Cardiac fibroblast (primary cell): ENCODE results near the gene PRKN.

Source experiments
- DNase-seq, 2 donors: peaks; one replicate each; pipeline versions ENCODE4 v3.0.0 to v3.0.0-alpha.2; 2010; ENCODE audit warnings: low read depth in 2 of 2
- H3K4me3 ChIP-seq, 2 donors: replicated peaks in 1 of 2; 1 replicate in 1 of 2; 2 replicates in 1 of 2; pipeline ENCODE4 v1.5.1; 2011; ENCODE audit warnings: low read depth in 2 of 2, low read length in 2 of 2, mild to moderate bottlenecking in 2 of 2, moderate library complexity in 1 of 2
- TF ChIP-seq, protein P1 (sequence below): IDR thresholded peaks from one replicate; pipeline ENCODE4 v1.5.1; 2011; ENCODE audit warnings: low read depth, mild to moderate bottlenecking, low read length, inconsistent platforms

PRKN gene

DNA sequence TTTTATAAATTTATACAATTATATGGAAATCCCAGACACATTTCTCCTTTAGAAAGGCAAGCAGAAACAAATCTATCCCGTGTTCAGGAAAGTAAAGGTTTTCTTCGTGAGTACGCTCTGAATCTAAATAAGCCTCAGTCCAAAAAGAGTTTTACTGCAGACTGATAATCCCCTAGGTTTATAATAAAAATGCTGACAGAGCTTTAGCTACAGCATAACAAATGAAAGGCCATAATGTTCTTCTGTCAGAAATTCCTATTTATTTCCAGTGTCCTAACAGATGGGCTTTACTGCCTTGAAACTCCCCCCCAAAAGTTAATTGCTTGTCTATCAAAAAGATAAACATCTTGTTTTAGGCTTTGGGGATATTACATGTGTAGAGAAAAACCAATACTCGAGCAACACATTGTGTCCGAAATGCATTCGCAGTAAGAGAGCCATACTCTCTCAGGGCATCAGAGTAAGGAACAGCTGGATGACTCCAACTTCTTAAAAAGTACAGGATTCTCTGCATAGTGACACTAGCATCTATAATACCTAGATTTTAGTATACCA is 109.0 kb downstream of the PRKN start:
- TF ChIP-seq, protein P1, sequence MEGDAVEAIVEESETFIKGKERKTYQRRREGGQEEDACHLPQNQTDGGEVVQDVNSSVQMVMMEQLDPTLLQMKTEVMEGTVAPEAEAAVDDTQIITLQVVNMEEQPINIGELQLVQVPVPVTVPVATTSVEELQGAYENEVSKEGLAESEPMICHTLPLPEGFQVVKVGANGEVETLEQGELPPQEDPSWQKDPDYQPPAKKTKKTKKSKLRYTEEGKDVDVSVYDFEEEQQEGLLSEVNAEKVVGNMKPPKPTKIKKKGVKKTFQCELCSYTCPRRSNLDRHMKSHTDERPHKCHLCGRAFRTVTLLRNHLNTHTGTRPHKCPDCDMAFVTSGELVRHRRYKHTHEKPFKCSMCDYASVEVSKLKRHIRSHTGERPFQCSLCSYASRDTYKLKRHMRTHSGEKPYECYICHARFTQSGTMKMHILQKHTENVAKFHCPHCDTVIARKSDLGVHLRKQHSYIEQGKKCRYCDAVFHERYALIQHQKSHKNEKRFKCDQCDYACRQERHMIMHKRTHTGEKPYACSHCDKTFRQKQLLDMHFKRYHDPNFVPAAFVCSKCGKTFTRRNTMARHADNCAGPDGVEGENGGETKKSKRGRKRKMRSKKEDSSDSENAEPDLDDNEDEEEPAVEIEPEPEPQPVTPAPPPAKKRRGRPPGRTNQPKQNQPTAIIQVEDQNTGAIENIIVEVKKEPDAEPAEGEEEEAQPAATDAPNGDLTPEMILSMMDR = no peak
- no peak overlapping the region for H3K4me3 ChIP-seq
- no peak for DNase-seq

DNA sequence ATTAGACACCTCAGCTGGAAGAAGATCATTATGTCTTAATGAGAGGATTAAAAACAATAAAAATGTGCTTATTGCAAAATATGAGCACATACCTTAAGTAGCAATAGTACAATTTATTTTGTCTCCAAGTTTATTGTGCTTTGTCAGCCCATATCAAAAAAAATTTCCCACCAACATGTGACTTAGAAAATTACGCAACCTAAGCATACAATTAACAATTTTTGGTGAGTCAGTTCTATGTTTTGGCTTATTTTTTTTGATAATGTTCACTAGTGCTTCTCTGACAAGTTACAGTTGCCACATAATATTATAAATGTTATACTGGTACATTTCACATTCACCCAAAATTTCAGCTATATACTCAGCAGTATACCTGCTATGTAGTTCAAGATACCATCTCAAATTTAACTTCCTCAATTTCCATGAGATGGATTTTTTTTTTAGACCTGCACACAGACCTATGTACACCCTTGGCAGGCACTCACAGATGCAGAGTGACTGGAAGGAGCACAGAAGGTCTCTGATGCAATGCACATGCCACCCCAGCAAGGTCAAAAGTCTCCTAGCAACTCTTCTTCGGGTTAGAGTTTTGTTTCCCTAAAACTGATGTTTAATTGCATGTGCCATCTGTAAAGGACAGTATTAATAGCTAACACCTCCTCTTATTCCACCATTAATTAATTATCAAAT is 112.4 kb downstream of the PRKN start:
- no peak overlapping the region for H3K4me3 ChIP-seq
- TF ChIP-seq, protein P1 = no peak
- DNase-seq = peak; percentile 3 to 70

DNA sequence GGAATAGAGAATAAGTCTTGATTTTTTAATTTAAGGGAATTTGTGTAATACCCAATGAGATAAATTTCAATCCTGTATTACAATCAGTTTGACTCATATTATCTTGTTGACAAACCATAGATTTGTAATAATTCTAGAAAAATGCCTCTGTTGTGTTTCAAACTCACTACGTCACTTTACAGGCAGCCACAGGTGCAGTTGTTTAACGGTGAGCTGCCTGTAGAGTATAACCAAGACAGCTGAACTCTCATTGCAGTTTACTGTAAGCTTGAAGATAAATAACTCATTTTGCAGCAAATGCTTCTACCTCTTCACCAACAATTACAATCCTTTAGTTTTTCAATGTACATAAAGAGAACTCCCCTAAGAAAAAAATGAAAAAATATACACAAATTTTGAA is 114.3 kb downstream of the PRKN start:
- no peak for DNase-seq
- H3K4me3 ChIP-seq = no peak overlapping the region
- TF ChIP-seq, protein P1 = no peak

DNA sequence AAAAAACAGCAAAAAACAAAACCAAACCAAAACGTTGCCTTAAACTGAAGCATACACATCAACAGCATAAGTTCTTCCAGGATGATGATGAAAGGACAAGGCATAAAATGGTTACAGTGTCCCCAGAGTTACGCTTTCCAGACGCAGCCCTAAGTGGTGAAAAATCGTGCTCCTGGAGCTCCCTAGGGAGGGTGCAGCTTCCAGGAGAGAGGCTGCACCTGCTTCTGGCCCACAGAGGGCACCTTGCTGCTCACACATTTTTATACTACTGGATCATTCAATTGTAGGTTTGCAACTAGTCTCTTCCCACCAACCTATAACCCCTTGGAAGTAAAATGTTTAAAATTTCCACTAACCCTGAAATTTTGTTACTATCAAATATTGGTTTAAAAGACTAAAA is 115.0 kb downstream of the PRKN start:
- TF ChIP-seq, protein P1 = no peak

DNA sequence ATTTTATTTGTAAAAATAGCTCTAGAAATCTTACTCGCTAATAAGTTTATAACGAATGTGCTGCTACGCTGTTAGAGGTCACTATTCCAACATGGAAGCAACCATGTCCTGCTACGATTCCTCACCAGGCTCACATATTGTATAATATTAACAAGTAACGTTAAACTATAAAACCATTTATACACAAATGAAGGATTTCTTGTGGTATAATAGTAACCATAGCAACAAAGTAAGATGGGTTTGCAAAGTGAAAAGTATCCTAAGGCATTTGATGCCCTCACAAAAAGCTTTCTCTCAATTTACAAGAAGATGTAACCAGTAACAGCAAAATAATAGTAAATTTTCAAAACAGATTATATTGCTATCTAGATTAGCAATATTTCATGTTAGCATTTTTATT is 117.2 kb downstream of the PRKN start:
- DNase-seq = no peak
- H3K4me3 ChIP-seq = no peak overlapping the region
- TF ChIP-seq, protein P1 = no peak

More for the DNA sequence above, 115.0 kb downstream of the PRKN start:
- DNase-seq = no peak
- H3K4me3 ChIP-seq = no peak overlapping the region

DNA sequence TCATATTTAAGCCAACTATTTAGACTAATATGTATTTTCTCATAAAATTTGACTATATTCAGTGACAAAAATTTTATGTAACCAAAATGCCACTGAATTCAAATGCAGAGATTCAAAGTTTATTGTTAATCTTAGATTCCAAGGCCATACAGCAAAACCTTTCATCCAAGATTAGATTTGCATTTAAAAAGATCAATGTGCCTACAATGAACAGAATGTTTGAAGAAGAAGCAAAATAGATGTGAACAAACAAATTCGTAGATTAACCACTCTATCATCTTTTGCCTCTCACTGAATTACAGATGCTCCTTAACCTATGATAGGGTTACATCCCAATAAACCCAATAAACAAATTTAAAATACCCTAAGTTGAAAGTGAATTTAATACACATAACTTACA is 121.7 kb downstream of the PRKN start:
- no peak for DNase-seq
- H3K4me3 ChIP-seq = no peak overlapping the region
- TF ChIP-seq, protein P1 = no peak
